ENCODE results near the gene CHMP3.
"Not testable (repeated sequence)": the region's sequence is repeated elsewhere in the genome, so short reads cannot be mapped to it uniquely, and the experiment has no call there.

Gene CHMP3

GRCh38 chr2:86500325-86501083, 62.7 kb downstream of the CHMP3 start:
- no peak for DNase-seq

GRCh38 chr2:86499326-86499725, 63.9 kb downstream of the CHMP3 start:
- no peak for DNase-seq

GRCh38 chr2:86498468-86499260, 64.6 kb downstream of the CHMP3 start:
- no peak for DNase-seq

- not testable (repeated sequence) for DNase-seq
Measured at GRCh38 chr2:86496391-86496790, 66.9 kb downstream of the CHMP3 start.

GRCh38 chr2:86492048-86492453, 71.2 kb downstream of the CHMP3 start:
- no peak for DNase-seq

GRCh38 chr2:86491088-86491487, 72.2 kb downstream of the CHMP3 start:
- no peak for DNase-seq

- no peak for DNase-seq
Measured at GRCh38 chr2:86490245-86490644, 73.0 kb downstream of the CHMP3 start.

- no peak for DNase-seq
Measured at GRCh38 chr2:86489542-86489941, 73.7 kb downstream of the CHMP3 start.

- no peak for DNase-seq
Measured at GRCh38 chr2:86488561-86489250, 74.5 kb downstream of the CHMP3 start.

- no peak for DNase-seq
Measured at GRCh38 chr2:86487062-86487461, 76.2 kb downstream of the CHMP3 start.

GRCh38 chr2:86485802-86486201, 77.4 kb downstream of the CHMP3 start:
- DNase-seq: no peak

- no peak for DNase-seq
Measured at GRCh38 chr2:86485103-86485502, 78.1 kb downstream of the CHMP3 start.

- DNase-seq: no peak
Measured at GRCh38 chr2:86484385-86484784, 78.9 kb downstream of the CHMP3 start.

- DNase-seq: peak; percentile 39
Measured at GRCh38 chr2:86482034-86482433, 81.2 kb downstream of the CHMP3 start.

- DNase-seq: no peak
Measured at GRCh38 chr2:86480105-86480504, 83.1 kb downstream of the CHMP3 start.

- DNase-seq: no peak
Measured at GRCh38 chr2:86477349-86477748, 85.9 kb downstream of the CHMP3 start.

- DNase-seq: no peak
Measured at GRCh38 chr2:86476918-86477317, 86.3 kb downstream of the CHMP3 start.

GRCh38 chr2:86476092-86476491, 87.2 kb downstream of the CHMP3 start:
- no peak for DNase-seq

- DNase-seq: no peak
Measured at GRCh38 chr2:86471637-86472036, 91.6 kb downstream of the CHMP3 start.

- DNase-seq: no peak
Measured at GRCh38 chr2:86470890-86471289, 92.4 kb downstream of the CHMP3 start.

GRCh38 chr2:86468162-86469033, 94.8 kb downstream of the CHMP3 start:
- DNase-seq: peak; percentile 43

- no peak for DNase-seq
Measured at GRCh38 chr2:86466306-86466705, 96.9 kb downstream of the CHMP3 start.

GRCh38 chr2:86464652-86465051, 98.6 kb downstream of the CHMP3 start:
- no peak for DNase-seq

All from activated CD4-positive, alpha-beta T cell treated with anti-CD3 and anti-CD28 coated beads, Interleukin-2, Interleukin-6, amounts not matched to agents 100 ng/mL and 50 ng/mL, durations not matched to agents 16 hours and 8 hours (primary cell).